ENCODE results near the gene CRACR2B.

DNA sequence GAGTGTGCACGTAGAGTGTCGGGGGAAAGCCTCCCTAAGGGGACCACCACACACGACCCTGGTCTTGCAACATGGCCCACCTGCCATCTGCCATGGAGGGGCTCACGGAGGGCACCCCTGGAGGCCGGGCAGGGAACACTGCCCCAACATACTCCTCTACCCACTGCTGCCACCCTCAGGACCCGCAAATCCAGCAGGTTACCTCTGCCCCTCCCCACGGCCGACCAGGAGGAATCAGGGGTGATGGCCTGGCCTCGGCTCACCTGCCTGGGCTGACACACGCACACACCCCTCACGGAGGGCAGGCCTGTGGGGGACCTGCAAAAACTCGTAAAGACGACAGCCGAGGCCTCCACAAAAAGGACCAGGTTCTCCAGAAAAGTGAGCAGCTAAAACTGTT lies 52.7 kb downstream of the CRACR2B start:
- TF ChIP-seq, protein P1, sequence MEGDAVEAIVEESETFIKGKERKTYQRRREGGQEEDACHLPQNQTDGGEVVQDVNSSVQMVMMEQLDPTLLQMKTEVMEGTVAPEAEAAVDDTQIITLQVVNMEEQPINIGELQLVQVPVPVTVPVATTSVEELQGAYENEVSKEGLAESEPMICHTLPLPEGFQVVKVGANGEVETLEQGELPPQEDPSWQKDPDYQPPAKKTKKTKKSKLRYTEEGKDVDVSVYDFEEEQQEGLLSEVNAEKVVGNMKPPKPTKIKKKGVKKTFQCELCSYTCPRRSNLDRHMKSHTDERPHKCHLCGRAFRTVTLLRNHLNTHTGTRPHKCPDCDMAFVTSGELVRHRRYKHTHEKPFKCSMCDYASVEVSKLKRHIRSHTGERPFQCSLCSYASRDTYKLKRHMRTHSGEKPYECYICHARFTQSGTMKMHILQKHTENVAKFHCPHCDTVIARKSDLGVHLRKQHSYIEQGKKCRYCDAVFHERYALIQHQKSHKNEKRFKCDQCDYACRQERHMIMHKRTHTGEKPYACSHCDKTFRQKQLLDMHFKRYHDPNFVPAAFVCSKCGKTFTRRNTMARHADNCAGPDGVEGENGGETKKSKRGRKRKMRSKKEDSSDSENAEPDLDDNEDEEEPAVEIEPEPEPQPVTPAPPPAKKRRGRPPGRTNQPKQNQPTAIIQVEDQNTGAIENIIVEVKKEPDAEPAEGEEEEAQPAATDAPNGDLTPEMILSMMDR (IDR thresholded peaks at IDR 0.05), result no peak
- no peak for TF ChIP-seq EZH2 (IDR thresholded peaks at IDR 0.05; ENCODE audit: borderline replicate concordance, insufficient read depth, low read depth, low read length, poor library complexity, severe bottlenecking)
